Mammary epithelial cell (primary cell): Measurements from ENCODE around the gene CABYR.

Experiments used
- CTCF ChIP-seq, 2 donors: IDR thresholded peaks in 1 of 2; conservative IDR thresholded peaks in 1 of 2; 2 replicates each; pipeline ENCODE4 v1.5.1; 2011 to 2012; ENCODE audit warnings: inconsistent platforms in 2 of 2, low read length in 2 of 2, mild to moderate bottlenecking in 2 of 2, control low read depth in 1 of 2, low read depth in 1 of 2; ENCODE audit not compliant: insufficient read depth in 1 of 2; ENCODE audit errors: extremely low read depth in 1 of 2
- EZH2 ChIP-seq: IDR thresholded peaks from 2 replicates; pipeline ENCODE4 v1.6.1; 2012; ENCODE audit warnings: low read length, inconsistent platforms, borderline replicate concordance

- TF ChIP-seq CTCF (conservative IDR thresholded peaks at IDR 0.05 in 1 of 2, IDR thresholded peaks at IDR 0.05 in 1 of 2; ENCODE audit: extremely low read depth in 1 of 2, insufficient read depth in 1 of 2, low read depth in 1 of 2, low read length in 2 of 2) (no peak), EZH2 (no peak)
These were observed 25.8 kb upstream of the CABYR start for GRCh38 chr18:24112874-24113615.
